SK-N-MC (cell line): Measurements from ENCODE around the gene FAM98B.

Source experiments
- EZH2 ChIP-seq: fragments of 200-600 bp; sonication (generic); IDR thresholded peaks from one replicate; pipeline ENCODE4 v1.6.1; 2017; ENCODE audit warnings: antibody characterized with exemption
- FOXP2 ChIP-seq: optimal IDR thresholded peaks from 2 replicates; pipeline ENCODE3; 2011; ENCODE audit warnings: mild to moderate bottlenecking, moderate library complexity; ENCODE audit not compliant: insufficient read depth; ENCODE audit errors: extremely low read length, control extremely low read depth
- POLR2AphosphoS5 ChIP-seq: IDR thresholded peaks from 2 replicates; pipeline ENCODE4 v1.6.1; 2012; ENCODE audit warnings: mild to moderate bottlenecking, low read depth, low read length, borderline replicate concordance

DNA sequence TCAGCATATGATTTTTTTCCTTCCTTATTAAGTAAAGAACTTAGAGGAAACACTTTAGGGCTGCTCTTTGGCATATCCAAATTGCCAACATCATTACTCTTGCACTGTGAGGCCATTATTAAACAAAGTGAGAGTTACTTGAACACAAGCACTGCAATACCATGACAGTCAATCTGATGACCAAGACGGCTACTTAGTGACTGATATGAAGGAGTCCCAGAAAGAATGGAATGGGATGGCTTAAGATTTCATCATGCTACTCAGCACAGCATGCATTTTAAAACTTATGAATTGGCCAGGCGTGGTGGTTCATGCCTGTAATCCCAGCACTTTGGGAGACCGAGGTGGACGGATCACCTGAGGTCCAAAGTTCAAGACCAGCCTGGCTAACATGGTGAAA is 55.2 kb downstream of the FAM98B start:
- TF ChIP-seq POLR2AphosphoS5 (no peak), EZH2 (no peak), FOXP2 (no peak)
